Loucy (cell line): ENCODE data around the gene DDI1.

Experiments used
- H2AFZ ChIP-seq: fragments of 200-600 bp; sonication (generic); 2 replicates; pipeline ENCODE4 v1.6.0; 2016; ENCODE audit warnings: antibody characterized with exemption, mild to moderate bottlenecking, low read length, moderate library complexity
- H3F3A ChIP-seq: fragments of 200-600 bp; 2 replicates; pipeline ENCODE4 v1.6.0; 2016; ENCODE audit warnings: antibody characterized with exemption, low read depth, mild to moderate bottlenecking
- H3K27me3 ChIP-seq: fragments of 200-600 bp; sonication (generic); 2 replicates; pipeline ENCODE4 v1.6.1; 2014; ENCODE audit warnings: low read length, mild to moderate bottlenecking; ENCODE audit not compliant: insufficient read depth, poor library complexity, severe bottlenecking
- H3K36me3 ChIP-seq: fragments of 200-600 bp; sonication (generic); 2 replicates; pipeline ENCODE4 v1.6.1; 2016; ENCODE audit warnings: low read length; ENCODE audit not compliant: insufficient read depth
- H3K4me1 ChIP-seq: fragments of 200-600 bp; sonication (generic); 2 replicates; pipeline ENCODE4 v1.5.1; 2014; ENCODE audit warnings: low read length, mild to moderate bottlenecking; ENCODE audit not compliant: insufficient read depth, poor library complexity, severe bottlenecking
- H3K4me2 ChIP-seq: fragments of 200-600 bp; sonication (generic); 2 replicates; pipeline ENCODE4 v1.6.0; 2014; ENCODE audit warnings: antibody characterized with exemption, low read length, low read depth, mild to moderate bottlenecking; ENCODE audit not compliant: poor library complexity, severe bottlenecking
- H3K4me3 ChIP-seq: fragments of 200-600 bp; sonication (generic); 2 replicates; pipeline ENCODE4 v1.5.1; 2014; ENCODE audit warnings: low read length, mild to moderate bottlenecking, mixed read lengths; ENCODE audit not compliant: poor library complexity, severe bottlenecking
- H3K79me2 ChIP-seq: fragments of 200-600 bp; sonication (generic); 2 replicates; pipeline ENCODE4 v1.6.1; 2014; ENCODE audit warnings: low read length; ENCODE audit not compliant: insufficient read depth
- H3K9ac ChIP-seq: fragments of 200-600 bp; sonication (generic); 2 replicates; pipeline ENCODE4 v1.6.0; 2014; ENCODE audit warnings: mild to moderate bottlenecking, low read depth, low read length, moderate library complexity; ENCODE audit not compliant: poor library complexity, severe bottlenecking
- H3K9me2 ChIP-seq: fragments of 200-600 bp; sonication (generic); replicated peaks from 2 replicates; pipeline ENCODE4 v1.6.1; 2016; ENCODE audit warnings: low read depth, low read length, mixed read lengths
- H3K9me3 ChIP-seq: fragments of 200-600 bp; sonication (generic); 2 replicates; pipeline ENCODE4 v1.6.1; 2014; ENCODE audit warnings: mild to moderate bottlenecking, antibody characterized with exemption, low read length, low read depth; ENCODE audit not compliant: insufficient read depth
- H4K20me1 ChIP-seq: fragments of 200-600 bp; sonication (generic); 2 replicates; pipeline ENCODE4 v1.6.0; 2014; ENCODE audit warnings: antibody characterized with exemption, low read length, mild to moderate bottlenecking; ENCODE audit not compliant: insufficient read depth, poor library complexity, severe bottlenecking
- CTCF ChIP-seq: fragments of 200-600 bp; sonication (generic); conservative IDR thresholded peaks from 2 replicates; pipeline ENCODE4 v1.5.1; 2014; ENCODE audit warnings: mild to moderate bottlenecking, antibody characterized with exemption, low read length
- EZH2phosphoT487 ChIP-seq: fragments of 200-600 bp; IDR thresholded peaks from 2 replicates; pipeline ENCODE4 v1.6.1; 2018; ENCODE audit warnings: antibody characterized with exemption, mild to moderate bottlenecking, moderate library complexity, borderline replicate concordance

Gene DDI1

DNA sequence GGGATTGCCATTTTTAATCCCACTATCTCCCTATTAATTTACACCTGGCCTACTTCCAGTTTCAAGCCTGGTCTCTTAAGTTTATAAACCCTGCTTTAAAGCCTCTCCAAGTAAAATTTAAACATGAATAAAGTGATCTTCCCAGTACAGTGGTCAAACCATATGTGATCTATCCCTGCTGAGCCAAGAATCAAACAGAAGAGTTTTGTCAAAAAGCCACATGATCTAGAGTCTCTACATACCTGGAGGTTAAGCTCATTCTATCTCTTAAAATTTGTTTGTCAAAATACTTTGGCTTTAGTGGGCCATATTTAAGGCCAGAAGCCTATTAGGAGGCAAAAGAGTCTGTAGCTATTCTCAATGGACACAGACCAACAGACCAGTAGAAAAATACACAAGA is 42.9 kb upstream of the DDI1 start:
- Histone ChIP-seq H2AFZ (no peak overlapping the region), H3K36me3 (no peaks in the 10 kb centered on the region), H3K9me3 (no peaks in the 10 kb centered on the region), H4K20me1 (no peaks in the 10 kb centered on the region), H3K4me2 (no peak overlapping the region), H3K27me3 (no peaks in the 10 kb centered on the region), H3K4me1 (no peaks in the 10 kb centered on the region), H3K9ac (no peak overlapping the region), H3K79me2 (no peaks in the 10 kb centered on the region), H3K9me2 (no peaks in the 10 kb centered on the region), H3F3A (no peaks in the 10 kb centered on the region), H3K4me3 (no peak overlapping the region)
- TF ChIP-seq EZH2phosphoT487 (no peak), CTCF (no peak)

DNA sequence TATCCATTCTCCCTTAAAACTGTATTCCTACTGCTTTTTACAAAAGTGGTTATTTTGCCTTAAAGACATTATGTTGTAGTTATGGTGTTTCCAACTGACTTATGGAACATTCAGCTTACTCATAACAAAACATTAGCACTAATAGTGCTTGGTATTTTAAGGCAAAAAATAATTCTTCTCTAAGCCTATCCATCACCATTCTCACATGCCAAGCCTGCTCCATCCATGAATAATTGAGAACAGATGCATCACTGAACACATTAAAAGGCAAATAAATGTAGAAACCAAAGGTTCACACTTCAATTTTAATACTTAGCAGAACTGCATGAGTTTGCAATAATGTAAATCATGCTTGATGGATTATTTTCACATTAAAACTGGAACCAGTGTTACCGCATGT is 42.3 kb upstream of the DDI1 start:
- Histone ChIP-seq H3K9me2 (no peaks in the 10 kb centered on the region), H2AFZ (no peak overlapping the region), H3K9ac (no peak overlapping the region), H3K9me3 (no peaks in the 10 kb centered on the region), H3K4me2 (no peak overlapping the region), H3K4me1 (no peaks in the 10 kb centered on the region), H3K27me3 (no peaks in the 10 kb centered on the region), H4K20me1 (no peaks in the 10 kb centered on the region), H3F3A (no peaks in the 10 kb centered on the region), H3K79me2 (no peaks in the 10 kb centered on the region), H3K36me3 (no peaks in the 10 kb centered on the region), H3K4me3 (no peak overlapping the region)
- TF ChIP-seq EZH2phosphoT487, result no peak
- TF ChIP-seq CTCF, result no peak

DNA sequence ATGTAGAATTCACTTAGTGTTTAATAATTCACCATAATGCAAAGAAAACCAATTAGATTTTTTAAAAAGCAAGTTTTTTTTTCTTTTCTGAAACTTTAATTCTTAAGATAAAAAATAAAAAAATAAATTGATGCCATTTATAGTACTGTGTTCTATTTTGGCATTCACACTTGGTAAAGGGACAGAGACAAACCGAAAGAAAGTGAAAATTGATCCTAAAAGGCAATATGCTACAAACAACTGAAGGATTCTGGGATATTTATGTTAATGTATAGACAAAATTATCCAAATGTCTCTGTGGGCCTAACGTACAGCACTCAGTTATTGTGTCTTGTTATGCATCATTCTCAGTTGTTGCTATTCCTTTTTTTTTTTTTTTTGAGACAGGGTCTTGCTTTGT is 41.9 kb upstream of the DDI1 start:
- H3K27me3 ChIP-seq, result no peaks in the 10 kb centered on the region
- H3K36me3 ChIP-seq, result no peaks in the 10 kb centered on the region
- H3K4me1 ChIP-seq, result no peaks in the 10 kb centered on the region
- H3K9me2 ChIP-seq, result no peaks in the 10 kb centered on the region
- no peak overlapping the region for H3K9ac ChIP-seq
- no peak overlapping the region for H3K4me3 ChIP-seq
- H2AFZ ChIP-seq, result no peak overlapping the region
- no peaks in the 10 kb centered on the region for H4K20me1 ChIP-seq
- no peak overlapping the region for H3K4me2 ChIP-seq
- TF ChIP-seq EZH2phosphoT487, result no peak
- no peak for TF ChIP-seq CTCF
- H3F3A ChIP-seq, result no peaks in the 10 kb centered on the region
- no peaks in the 10 kb centered on the region for H3K9me3 ChIP-seq
- no peaks in the 10 kb centered on the region for H3K79me2 ChIP-seq
